Measurements from ENCODE around the gene HLA-B. TPM values are rescaled to one million over a fixed set of nuclear protein-coding genes. Genes with fewer than 3 reads are reported as not detected.

Gene HLA-B
- total and polyA plus RNA-seq, 2 of the 8 experiments (the other 6 are each of a cell fraction or from before 2014, with no cell fraction given): 154 to 233 TPM

DNA sequence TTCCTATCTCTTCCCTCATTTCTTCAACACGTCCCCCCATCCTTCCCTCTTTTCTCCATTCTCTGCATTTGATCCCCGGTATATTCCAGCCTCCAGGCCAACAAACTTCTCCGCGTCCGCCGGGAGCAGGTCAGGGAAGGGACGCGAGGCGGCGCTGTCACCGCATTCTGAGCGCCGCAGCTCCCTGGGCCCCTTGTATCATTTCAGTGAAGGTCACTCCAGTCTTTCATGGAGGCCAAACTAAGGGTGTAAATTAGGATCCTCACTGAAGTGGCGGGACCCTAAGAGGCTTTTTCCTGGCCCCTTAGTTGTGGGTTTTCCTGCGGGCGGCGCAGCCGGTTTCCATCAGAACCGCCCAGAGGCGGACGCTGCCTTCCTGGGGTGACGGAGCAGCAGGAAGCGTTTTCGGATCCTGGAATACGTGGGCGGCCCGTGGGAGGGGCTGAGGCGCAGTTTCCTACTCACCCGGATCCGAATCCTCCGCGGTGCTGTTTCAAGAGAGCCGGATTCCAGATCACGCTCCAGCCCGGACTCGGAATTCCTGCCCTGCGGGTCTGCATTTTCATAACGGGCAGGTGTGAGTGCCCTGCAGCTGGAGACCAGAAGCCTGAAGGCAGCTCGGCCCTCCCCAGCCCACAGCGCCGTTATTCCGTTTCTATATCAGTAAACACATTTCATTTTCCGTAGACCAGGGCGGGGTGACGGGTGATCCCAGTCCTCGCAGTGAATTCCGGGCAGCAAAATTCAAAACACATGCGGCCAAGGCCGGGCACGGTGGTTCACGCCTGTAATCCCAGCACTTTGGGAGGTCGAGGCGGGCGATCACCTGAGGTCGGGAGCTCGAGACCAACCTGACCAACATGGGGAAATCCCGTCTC lies 42.8 kb upstream of the HLA-B start:
- Histone ChIP-seq H3K56ac (replicated peaks; ENCODE audit: insufficient read length, low read depth, low read length) (peak overlapping the region; percentile 12), H3K27ac (ENCODE audit: low read depth, low read length) (no peak overlapping the region), H2AFZ (ENCODE audit: low read length) (peak overlapping the region; percentile 24), H3K9ac (replicated peaks in 1 of 4; ENCODE audit: extremely low read depth in 1 of 4, low read depth in 3 of 4, low read length in 3 of 4) (peak overlapping the region; percentile 42 to 58 (median 51); a peak in 6 of 7 replicates), H4K8ac (ENCODE audit: extremely low read depth, insufficient read depth, low read length) (peak overlapping the region; percentile 57; the same call in 1 of the 2 replicates), H3K4ac (replicated peaks; ENCODE audit: insufficient read length, low read depth, low read length) (no peak overlapping the region), H2BK120ac (replicated peaks; ENCODE audit: low read depth, low read length) (no peak overlapping the region), H3K4me1 (replicated peaks in 1 of 4; ENCODE audit: control insufficient read depth in 3 of 4, insufficient read depth in 4 of 4, low read length in 3 of 4) (peaks cover 2 to 8% (median 3%) of the 10 kb centered on the region in 4 experiments), H2BK15ac (ENCODE audit: low read length) (0 out of 2 replicates have a peak overlapping the region, but pooled peaks have one; percentile 72), H3K23me2 (ENCODE audit: low read depth, low read length) (peaks cover 15% of the 10 kb centered on the region; the same call in 1 of the 2 replicates), H3K79me2 (ENCODE audit: control insufficient read depth in 1 of 2, insufficient read depth in 2 of 2, low read length in 2 of 2) (peaks cover 4 to 11% of the 10 kb centered on the region in 2 experiments; a peak in 3 of 4 replicates), H3K27me3 (replicated peaks in 1 of 4; ENCODE audit: control insufficient read depth in 3 of 4, extremely low read depth in 1 of 4, insufficient read depth in 3 of 4, low read length in 3 of 4) (peaks cover 0 to 10% (median 4%) of the 10 kb centered on the region in 4 experiments; a peak in 3 of 7 replicates), H3K4me3 (ENCODE audit: extremely low read depth in 1 of 4, insufficient read depth in 2 of 4, low read depth in 3 of 4, low read length in 4 of 4) (peak overlapping the region; percentile 38 to 85 (median 72)), H2AK5ac (ENCODE audit: low read depth, low read length) (no peak overlapping the region), H3K9me3 (ENCODE audit: insufficient read depth in 2 of 2, low read depth in 1 of 2, low read length in 1 of 2) (0 out of 4 replicates have a peak, but pooled peaks cover 0 to 4% of the 10 kb centered on the region in 2 experiments), H3K4me2 (ENCODE audit: insufficient read depth in 1 of 2, low read depth in 2 of 2, low read length in 2 of 2) (peak overlapping the region; percentile 72), H2BK5ac (ENCODE audit: low read depth, low read length) (peak overlapping the region; percentile 66; the same call in 1 of the 2 replicates), H4K5ac (ENCODE audit: insufficient read length, low read depth, low read length) (no peak overlapping the region), H3K18ac (ENCODE audit: extremely low read depth, low read length) (peak overlapping the region; percentile 32; the same call in 1 of the 2 replicates), H2BK20ac (ENCODE audit: low read length) (no peak overlapping the region), H3K36me3 (ENCODE audit: control insufficient read depth in 2 of 4, insufficient read depth in 4 of 4, low read length in 3 of 4) (no peaks in the 10 kb centered on the region), H3K23ac (ENCODE audit: insufficient read length) (no peak overlapping the region), H4K91ac (replicated peaks; ENCODE audit: insufficient read length, low read length) (no peak overlapping the region), H3K79me1 (ENCODE audit: low read depth, low read length) (peaks cover 5% of the 10 kb centered on the region), H4K20me1 (replicated peaks in 1 of 2; ENCODE audit: control insufficient read depth in 1 of 2, insufficient read depth in 2 of 2, low read length in 2 of 2) (peaks cover 4 to 5% of the 10 kb centered on the region in 2 experiments), H2BK12ac (ENCODE audit: low read depth, low read length) (no peak overlapping the region), H3K14ac (ENCODE audit: insufficient read length) (no peak overlapping the region)
- ChIA-PET POLR2A (ENCODE audit: partially characterized antibody) (interaction anchor here (1.0 to 2.3 kb wide), 5 partner anchors 16 to 241 kb away, joined by 3 to 12 read pairs (median 4); partner anchors contain the start of gene DDX39B), CTCF (ENCODE audit: partially characterized antibody) (interaction anchor here (0.6 to 5.3 kb wide), 11 partner anchors 12 to 308 kb away, joined by 3 to 45 read pairs (median 3); no protein-coding TSS in a partner anchor)
- FAIRE-seq: no peak
- DNase-seq (ENCODE audit: low read depth in 1 of 2, low spot score in 2 of 2): peak in 1 of 2 experiments; percentile 87
- WGBS, 2 experiments (ENCODE audit: extremely low coverage in 1 of 2, insufficient coverage in 1 of 2, insufficient read length in 1 of 2, insufficient replicate concordance in 2 of 2, low coverage in 1 of 2, low lambda C conversion rate in 2 of 2, missing lambda C conversion rate in 1 of 2): 1 to 88% methylated on average over 1 to 56 of the region's 57 CpGs
- TF ChIP-seq GTF2F1 (IDR thresholded peaks at IDR 0.05; ENCODE audit: borderline replicate concordance, low read depth, low read length) (no peak), RXRA (IDR thresholded peaks at IDR 0.05; ENCODE audit: insufficient read depth, low read depth, low read length) (no peak), SIX5 (IDR thresholded peaks at IDR 0.05; ENCODE audit: low read depth, low read length) (no peak), YY1 (IDR thresholded peaks at IDR 0.05; ENCODE audit: low read depth, low read length) (peak; percentile 61; the same call in 1 of the 2 replicates), CEBPB (IDR thresholded peaks at IDR 0.05; ENCODE audit: low read depth, low read length) (no peak), PHF8 (conservative IDR thresholded peaks at IDR 0.05; ENCODE audit: low read depth, low read length) (peak; percentile 9; the same call in 1 of the 2 replicates), EP300 (IDR thresholded peaks at IDR 0.05; ENCODE audit: borderline replicate concordance in 1 of 2, low read depth in 2 of 2, low read length in 2 of 2) (no peak)
